Endothelial cell of umbilical vein (primary cell): ENCODE measurements around the gene GDA. TPM values are rescaled to one million over a fixed set of nuclear protein-coding genes. Genes with fewer than 3 reads are reported as not detected.

ENCODE experiments used
- BruUV-seq: library from RNA; stranded (reverse); fragments of 400-500 nt; replicated peaks from 2 replicates; lab custom pipeline; 2021; lab: Mats Ljungman, UMichigan
- CTCF ChIA-PET: fragments of 300-600, 350-600 bp; sonication (Branson Sonifier 250); formaldehyde crosslinking; loops from one replicate; lab custom pipeline; 2021; ENCODE audit warnings: antibody characterized with exemption, inconsistent platforms; lab: Charles Lee
- POLR2A ChIA-PET: fragments of 300-600, 350-600 bp; sonication (Branson Sonifier 250); formaldehyde crosslinking; loops from one replicate; lab custom pipeline; 2021; ENCODE audit warnings: antibody characterized with exemption, inconsistent platforms; lab: Charles Lee
- DNase-seq: peaks from one replicate; pipeline ENCODE4 v3.0.0-alpha.2; 2011; ENCODE audit warnings: low read depth, low spot score
- FAIRE-seq: peaks from 2 replicates; lab custom pipeline; 2011; peaks lifted over from hg19 to GRCh38; lab: Jason Lieb, UNC
- H2AFZ ChIP-seq: 2 replicates; pipeline ENCODE4 v1.6.0; 2012; ENCODE audit warnings: low read depth, low read length, control low read depth, inconsistent platforms
- H3K27ac ChIP-seq: 2 replicates; pipeline ENCODE4 v1.5.1; 2011; ENCODE audit warnings: low read depth, mild to moderate bottlenecking, control low read depth, low read length, moderate library complexity; ENCODE audit not compliant: insufficient read depth
- H3K27me3 ChIP-seq, 2 experiments: 2 replicates each; pipeline versions ENCODE4 v1.6.0 to v1.6.1; 2011; ENCODE audit warnings: low read length in 2 of 2, mixed read lengths in 1 of 2; ENCODE audit not compliant: control insufficient read depth in 2 of 2, insufficient read depth in 2 of 2
- H3K36me3 ChIP-seq, 2 experiments: 2 replicates in 1 of 2; 3 replicates in 1 of 2; pipeline ENCODE4 v1.5.1; 2011; ENCODE audit warnings: low read length in 2 of 2, mild to moderate bottlenecking in 1 of 2, moderate library complexity in 1 of 2; ENCODE audit not compliant: control insufficient read depth in 2 of 2, insufficient read depth in 2 of 2; ENCODE audit errors: extremely low read depth in 1 of 2
- H3K4me1 ChIP-seq: 3 replicates; pipeline ENCODE4 v1.5.1; 2011; ENCODE audit warnings: mild to moderate bottlenecking, low read length; ENCODE audit not compliant: control insufficient read depth, insufficient read depth; ENCODE audit errors: extremely low read depth
- H3K4me2 ChIP-seq: 2 replicates; pipeline ENCODE4 v1.6.1; 2011; ENCODE audit warnings: low read length, control low read depth, mixed read lengths; ENCODE audit not compliant: insufficient read depth
- H3K4me3 ChIP-seq, 3 experiments: fragments of 200-600 bp in 1 of 3; sonication (generic), shearing (Covaris generic) in 1 of 3; replicated peaks in 1 of 3; 2 replicates each; pipeline ENCODE4 v1.5.1; 2011 to 2016; ENCODE audit warnings: control low read depth in 3 of 3, low read length in 3 of 3, mild to moderate bottlenecking in 2 of 3, inconsistent platforms in 1 of 3, low read depth in 1 of 3, moderate library complexity in 1 of 3; ENCODE audit not compliant: insufficient read depth in 1 of 3
- H3K79me2 ChIP-seq: 2 replicates; pipeline ENCODE4 v1.6.0; 2012; ENCODE audit warnings: low read length, inconsistent platforms; ENCODE audit not compliant: control insufficient read depth, insufficient read depth
- H3K9ac ChIP-seq: replicated peaks from 2 replicates; pipeline ENCODE3; 2011; ENCODE audit warnings: low read length, control low read depth; ENCODE audit not compliant: insufficient read depth; ENCODE audit errors: extremely low read depth
- H3K9me1 ChIP-seq: replicated peaks from 3 replicates; pipeline ENCODE4 v1.6.0; 2011; ENCODE audit warnings: mild to moderate bottlenecking, low read length; ENCODE audit not compliant: control insufficient read depth, insufficient read depth; ENCODE audit errors: extremely low read depth
- H3K9me3 ChIP-seq: replicated peaks from 2 replicates; pipeline ENCODE4 v1.5.1; 2012; ENCODE audit warnings: low read length, inconsistent platforms; ENCODE audit not compliant: control insufficient read depth, insufficient read depth
- H4K20me1 ChIP-seq: replicated peaks from 2 replicates; pipeline ENCODE3; 2011; ENCODE audit warnings: mild to moderate bottlenecking, low read length; ENCODE audit not compliant: control insufficient read depth, insufficient read depth; ENCODE audit errors: extremely low read depth
- CTCF ChIP-seq, 2 donors: IDR thresholded peaks; 1 replicate in 1 of 2; 2 replicates in 1 of 2; pipeline ENCODE4 v1.5.1; 2011; ENCODE audit warnings: low read length in 2 of 2, mild to moderate bottlenecking in 2 of 2, moderate library complexity in 2 of 2, control low read depth in 1 of 2, inconsistent platforms in 1 of 2, low read depth in 1 of 2; ENCODE audit not compliant: insufficient read depth in 1 of 2; ENCODE audit errors: extremely low read depth in 1 of 2
- EZH2 ChIP-seq: IDR thresholded peaks from 2 replicates; pipeline ENCODE4 v1.6.1; 2012; ENCODE audit warnings: borderline replicate concordance, low read depth, mild to moderate bottlenecking, moderate library complexity, low read length, inconsistent platforms; ENCODE audit not compliant: severe bottlenecking
- FOS ChIP-seq: IDR thresholded peaks from 2 replicates; pipeline ENCODE4 v1.6.1; 2011; ENCODE audit warnings: mild to moderate bottlenecking, low read length, moderate library complexity, borderline replicate concordance; ENCODE audit not compliant: insufficient read depth
- GATA2 ChIP-seq: IDR thresholded peaks from 2 replicates; pipeline ENCODE4 v1.7.0; 2011; ENCODE audit warnings: low read depth, mild to moderate bottlenecking, moderate library complexity, mixed read lengths, low read length; ENCODE audit not compliant: insufficient read length, insufficient read depth
- JUN ChIP-seq: IDR thresholded peaks from 2 replicates; pipeline ENCODE4 v1.6.1; 2011; ENCODE audit warnings: borderline replicate concordance, low read depth; ENCODE audit not compliant: insufficient read length, insufficient read depth
- MAX ChIP-seq: IDR thresholded peaks from 2 replicates; pipeline ENCODE4 v1.6.1; 2011; ENCODE audit not compliant: insufficient read depth, insufficient read length
- MYC ChIP-seq: IDR thresholded peaks from one replicate; pipeline ENCODE4 v1.6.1; 2011; ENCODE audit warnings: mild to moderate bottlenecking, low read depth, low read length
- POLR2A ChIP-seq: IDR thresholded peaks from 2 replicates; pipeline ENCODE4 v1.6.1; 2012; ENCODE audit warnings: low read depth, mild to moderate bottlenecking, control low read depth, low read length
- dilution Hi-C: fragments of 300-500 bp; cut with MboI; formaldehyde crosslinking; loops from one replicate; pipeline ENCODE4 v1.15.0; 2019; ENCODE audit warnings: low sequenced_read_pairs; ENCODE audit not compliant: extremely low pct_ligation_motif_present
- intact Hi-C: fragments of 100-400 bp; cut with micrococcal nuclease; formaldehyde crosslinking; loops from one replicate; pipeline ENCODE4 v1.10.0; 2022
- polyA plus RNA-seq, 4 experiments: library from polyadenylated mRNA; depleted of rRNA in 3 of 4; stranded (reverse) in 3 of 4; unstranded in 1 of 4; fragments of >200 nt; gene quantifications; 2 replicates each; pipeline versions ENCODE4 v1.2.1 to v1.2.3, GENCODE V29; 2011 to 2012; ENCODE audit warnings: missing spikeins in 1 of 4
- total RNA-seq: library from RNA; stranded (reverse); gene quantifications from 2 replicates; pipeline ENCODE4 v1.2.3, GENCODE V29; 2021

The GDA gene
- total and polyA plus RNA-seq, 2 donors (not counting 3 experiments of a cell fraction or from before 2014, with no cell fraction given), result not detected

- Histone ChIP-seq H3K9ac (no peak overlapping the region), H3K9me3 (no peaks in the 10 kb centered on the region), H3K36me3 (no peaks in the 10 kb centered on the region), H4K20me1 (no peaks in the 10 kb centered on the region), H3K4me1 (no peaks in the 10 kb centered on the region), H2AFZ (no peak overlapping the region), H3K27me3 (no peaks in the 10 kb centered on the region), H3K4me3 (no peak overlapping the region), H3K9me1 (no peaks in the 10 kb centered on the region), H3K27ac (no peak overlapping the region), H3K79me2 (no peaks in the 10 kb centered on the region), H3K4me2 (no peak overlapping the region)
- BruUV-seq, result no TSS peak
- TF ChIP-seq CTCF (IDR thresholded peaks at IDR 0.05; ENCODE audit: extremely low read depth in 1 of 2, insufficient read depth in 1 of 2, low read depth in 1 of 2, low read length in 2 of 2) (no peak), MYC (no peak), FOS (no peak), POLR2A (no peak), GATA2 (no peak), EZH2 (no peak), MAX (no peak), JUN (no peak)
- intact Hi-C loops (no loop called here), dilution Hi-C loops (no loop called here)
- CTCF ChIA-PET, result no interaction called here
- FAIRE-seq (no peak), DNase-seq (no peak)
- POLR2A ChIA-PET, result no interaction called here
Observed at GRCh38 chr9:72187121-72187695, 38.0 kb downstream of the GDA start.
